Lower lobe of right lung (tissue), 2 donors: Measurements from ENCODE around the gene CAPNS2. TPM values are rescaled to one million over a fixed set of nuclear protein-coding genes. Genes with fewer than 3 reads are reported as not detected.

ENCODE experiments used
- ATAC-seq, 2 donors: fragments of 200-7000 bp; cut with Tn5 transposase; one replicate each; pipeline ENCODE4 v1.9.1; 2020 to 2022; ENCODE audit warnings: mild to moderate bottlenecking in 2 of 2, moderate library complexity in 2 of 2
- DNase-seq: peaks from one replicate; pipeline ENCODE4 v3.0.0-alpha.2; 2020
- H3K27ac ChIP-seq: fragments of 200-600 bp; one replicate; pipeline ENCODE4 v1.8.0; 2022
- H3K27me3 ChIP-seq: fragments of 200-600 bp; one replicate; pipeline ENCODE4 v1.8.0; 2022; ENCODE audit warnings: low read depth
- H3K36me3 ChIP-seq: fragments of 200-600 bp; one replicate; pipeline ENCODE4 v1.8.0; 2022; ENCODE audit warnings: mild to moderate bottlenecking
- H3K4me1 ChIP-seq: fragments of 200-600 bp; one replicate; pipeline ENCODE4 v1.8.0; 2022
- H3K4me3 ChIP-seq: fragments of 200-600 bp; one replicate; pipeline ENCODE4 v1.8.0; 2022; ENCODE audit warnings: mild to moderate bottlenecking
- H3K9me3 ChIP-seq: fragments of 200-600 bp; one replicate; pipeline ENCODE4 v1.8.0; 2022
- intact Hi-C: fragments of 100-400 bp; cut with DNase I; formaldehyde crosslinking; loops from one replicate; pipeline ENCODE4 v1.11.0; 2022
- total RNA-seq: library from RNA; stranded (reverse); fragmentation: NEBNext Ultra II Directional; extraction: Animal tissue kit (Norgen Biotek cat#: 25700); gene quantifications from one replicate; pipeline ENCODE4 v1.2.1, GENCODE V29; 2021
- TF ChIP-seq, protein P1 (sequence below): fragments of 200-600 bp; IDR thresholded peaks from one replicate; pipeline ENCODE4 v1.8.0; 2022; ENCODE audit warnings: antibody characterized with exemption, mild to moderate bottlenecking
- donor health status: DM: no; HTN: yes; CAD: no; lungs with severe emphysema.

Gene CAPNS2
- total RNA-seq, 1 donor from 2014 or later = 2.0 TPM

GRCh38 chr16:55559933-55560516 lies 6.5 kb upstream of the CAPNS2 start:
- intact Hi-C loops = no loop called here
- no peaks in the 10 kb centered on the region for H3K27me3 ChIP-seq
- H3K9me3 ChIP-seq = no peaks in the 10 kb centered on the region
- H3K4me3 ChIP-seq = no peak overlapping the region
- peaks cover 14% of the 10 kb centered on the region for H3K4me1 ChIP-seq
- no peaks in the 10 kb centered on the region for H3K36me3 ChIP-seq
- TF ChIP-seq, protein P1, sequence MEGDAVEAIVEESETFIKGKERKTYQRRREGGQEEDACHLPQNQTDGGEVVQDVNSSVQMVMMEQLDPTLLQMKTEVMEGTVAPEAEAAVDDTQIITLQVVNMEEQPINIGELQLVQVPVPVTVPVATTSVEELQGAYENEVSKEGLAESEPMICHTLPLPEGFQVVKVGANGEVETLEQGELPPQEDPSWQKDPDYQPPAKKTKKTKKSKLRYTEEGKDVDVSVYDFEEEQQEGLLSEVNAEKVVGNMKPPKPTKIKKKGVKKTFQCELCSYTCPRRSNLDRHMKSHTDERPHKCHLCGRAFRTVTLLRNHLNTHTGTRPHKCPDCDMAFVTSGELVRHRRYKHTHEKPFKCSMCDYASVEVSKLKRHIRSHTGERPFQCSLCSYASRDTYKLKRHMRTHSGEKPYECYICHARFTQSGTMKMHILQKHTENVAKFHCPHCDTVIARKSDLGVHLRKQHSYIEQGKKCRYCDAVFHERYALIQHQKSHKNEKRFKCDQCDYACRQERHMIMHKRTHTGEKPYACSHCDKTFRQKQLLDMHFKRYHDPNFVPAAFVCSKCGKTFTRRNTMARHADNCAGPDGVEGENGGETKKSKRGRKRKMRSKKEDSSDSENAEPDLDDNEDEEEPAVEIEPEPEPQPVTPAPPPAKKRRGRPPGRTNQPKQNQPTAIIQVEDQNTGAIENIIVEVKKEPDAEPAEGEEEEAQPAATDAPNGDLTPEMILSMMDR = no peak
- DNase-seq (no peak), ATAC-seq (no peak)
- H3K27ac ChIP-seq = no peak overlapping the region

GRCh38 chr16:55561319-55561848 lies 5.1 kb upstream of the CAPNS2 start:
- DNase-seq = no peak
- intact Hi-C loops = no loop called here

GRCh38 chr16:55562936-55563335 lies 3.5 kb upstream of the CAPNS2 start:
- Histone ChIP-seq H3K9me3 (no peaks in the 10 kb centered on the region), H3K4me3 (no peak overlapping the region), H3K27me3 (no peaks in the 10 kb centered on the region), H3K27ac (no peak overlapping the region), H3K36me3 (no peaks in the 10 kb centered on the region), H3K4me1 (peaks cover 27% of the 10 kb centered on the region)
- ATAC-seq = no peak
- no peak for DNase-seq
- intact Hi-C loops = no loop called here
- TF ChIP-seq, protein P1 = no peak

More at GRCh38 chr16:55561319-55561848, 5.1 kb upstream of the CAPNS2 start:
- Histone ChIP-seq H3K4me3 (no peak overlapping the region), H3K27ac (no peak overlapping the region), H3K27me3 (no peaks in the 10 kb centered on the region), H3K4me1 (peaks cover 14% of the 10 kb centered on the region), H3K36me3 (no peaks in the 10 kb centered on the region), H3K9me3 (no peaks in the 10 kb centered on the region)
- TF ChIP-seq, protein P1 = no peak
- no peak for ATAC-seq

GRCh38 chr16:55563797-55564196 lies 2.7 kb upstream of the CAPNS2 start:
- H3K36me3 ChIP-seq = no peaks in the 10 kb centered on the region
- H3K4me3 ChIP-seq = no peak overlapping the region
- H3K27ac ChIP-seq = no peak overlapping the region
- ATAC-seq (no peak), DNase-seq (no peak)
- intact Hi-C loops = no loop called here
- no peaks in the 10 kb centered on the region for H3K27me3 ChIP-seq
- no peaks in the 10 kb centered on the region for H3K9me3 ChIP-seq
- TF ChIP-seq, protein P1 = no peak
- peaks cover 27% of the 10 kb centered on the region for H3K4me1 ChIP-seq

GRCh38 chr16:55565086-55565485 lies 1.4 kb upstream of the CAPNS2 start:
- no peaks in the 10 kb centered on the region for H3K36me3 ChIP-seq
- ATAC-seq = no peak
- DNase-seq = no peak
- peaks cover 28% of the 10 kb centered on the region for H3K4me1 ChIP-seq
- TF ChIP-seq, protein P1 = no peak
- no peaks in the 10 kb centered on the region for H3K9me3 ChIP-seq
- no peak overlapping the region for H3K27ac ChIP-seq
- no peak overlapping the region for H3K4me3 ChIP-seq
- H3K27me3 ChIP-seq = no peaks in the 10 kb centered on the region
- intact Hi-C loops = no loop called here
